BLaER1 (cell line): Measurements from ENCODE around the gene GALNT18.

Experiments used
- H3K27ac ChIP-seq: shearing (Covaris generic); formaldehyde crosslinking; 2 replicates; pipeline ENCODE4 v1.8.1; 2022
- H3K27me3 ChIP-seq: shearing (Covaris generic); formaldehyde crosslinking; 2 replicates; pipeline ENCODE4 v1.8.1; 2022
- H3K36me3 ChIP-seq: shearing (Covaris generic); formaldehyde crosslinking; 2 replicates; pipeline ENCODE4 v1.8.1; 2022
- H3K4me1 ChIP-seq: shearing (Covaris generic); formaldehyde crosslinking; 2 replicates; pipeline ENCODE4 v1.8.1; 2022
- H3K4me2 ChIP-seq: shearing (Covaris generic); formaldehyde crosslinking; 2 replicates; pipeline ENCODE4 v1.8.1; 2022
- H3K4me3 ChIP-seq: shearing (Covaris generic); formaldehyde crosslinking; 2 replicates; pipeline ENCODE4 v1.8.1; 2022
- H3K9ac ChIP-seq: shearing (Covaris generic); formaldehyde crosslinking; 2 replicates; pipeline ENCODE4 v1.8.1; 2022
- H3K9me3 ChIP-seq: shearing (Covaris generic); formaldehyde crosslinking; 2 replicates; pipeline ENCODE4 v1.8.1; 2022
- H4K20me1 ChIP-seq: shearing (Covaris generic); formaldehyde crosslinking; 2 replicates; pipeline ENCODE4 v1.8.1; 2022
- Cebpa-rat ChIP-seq: shearing (Covaris generic); IDR thresholded peaks from 2 replicates; pipeline ENCODE4 v1.8.1; 2022

The GALNT18 gene

DNA sequence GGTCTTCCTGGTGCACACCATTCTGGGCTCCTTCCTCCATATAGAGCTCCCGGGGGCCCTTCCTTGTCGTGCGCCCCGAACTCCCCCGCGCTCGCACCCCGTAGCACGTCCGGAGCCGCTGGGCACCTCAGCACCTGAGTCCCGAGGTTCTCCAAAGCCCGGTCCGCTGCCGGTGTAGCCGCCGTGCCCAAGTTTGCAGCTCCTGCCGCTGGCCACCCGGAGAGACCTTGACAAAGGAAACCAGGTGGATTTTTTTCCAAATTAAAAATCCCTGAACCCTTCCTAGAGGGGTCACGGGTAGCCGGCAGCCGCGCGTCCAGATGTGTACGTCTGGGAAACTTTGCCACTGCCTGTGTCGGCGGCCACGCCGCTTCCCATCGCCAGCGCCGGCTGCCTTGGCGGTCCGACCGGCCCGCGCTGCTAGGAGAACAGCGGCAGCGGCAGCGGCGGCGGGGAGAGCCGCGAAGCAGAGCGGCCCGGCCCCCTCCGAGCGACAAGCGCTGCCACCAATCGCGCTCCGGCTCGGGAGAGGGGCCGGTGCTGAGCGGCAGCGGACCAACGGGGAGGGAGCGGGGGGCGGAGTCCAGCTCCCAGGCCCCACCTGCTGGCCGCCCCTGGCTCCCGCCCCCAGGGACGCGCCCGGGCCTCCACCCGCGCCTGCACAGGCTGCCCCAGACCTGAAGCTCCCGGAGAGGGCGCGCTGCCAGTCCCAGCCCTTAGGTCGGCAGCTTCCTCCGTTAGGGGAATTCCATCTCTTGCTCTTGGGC is at the start of gene GALNT18:
Gene GALNT18 (minus strand): TSS at position 433 of the 767 bp plus-strand sequence.
- H3K4me3 ChIP-seq: peak within 1 kb of the TSS; percentile 68
- no peak for TF ChIP-seq Cebpa-rat
- H3K4me2 ChIP-seq: peak within 1 kb of the TSS; percentile 98
- H3K9ac ChIP-seq: peak within 1 kb of the TSS; percentile 66; the same call in 1 of the 2 replicates
- peaks cover 17% of the 10 kb centered on the region for H3K4me1 ChIP-seq
- H3K27ac ChIP-seq: no peak within 1 kb of the TSS
- H3K9me3 ChIP-seq: no peaks in the 10 kb centered on the region
- H3K27me3 ChIP-seq: peaks cover 26% of the 10 kb centered on the region
- H3K36me3 ChIP-seq: no peaks in the 10 kb centered on the region
- no peaks in the 10 kb centered on the region for H4K20me1 ChIP-seq

DNA sequence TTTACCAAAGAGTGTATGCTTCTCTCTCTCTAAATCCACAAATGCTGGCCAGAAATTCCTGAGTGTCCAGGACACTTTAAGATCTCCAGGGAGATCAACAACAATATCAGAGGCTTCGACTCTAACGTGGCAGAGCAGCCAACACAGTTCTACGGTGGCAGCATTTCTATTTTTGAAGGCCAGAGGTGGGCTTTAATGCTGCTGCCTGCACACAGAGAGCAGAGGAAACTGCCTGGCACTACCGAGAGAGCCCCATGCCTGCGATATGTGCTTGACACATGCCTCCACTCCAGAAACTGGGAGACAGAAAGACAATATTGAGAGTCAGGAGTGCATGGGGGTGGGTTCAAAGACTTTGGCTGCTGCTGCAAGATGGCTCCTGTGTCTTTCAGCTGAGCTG is 48.8 kb upstream of the GALNT18 start:
- no peak for TF ChIP-seq Cebpa-rat
- Histone ChIP-seq H3K9me3 (no peaks in the 10 kb centered on the region), H3K27me3 (no peaks in the 10 kb centered on the region), H4K20me1 (no peaks in the 10 kb centered on the region), H3K9ac (no peak overlapping the region), H3K4me2 (no peak overlapping the region), H3K36me3 (no peaks in the 10 kb centered on the region), H3K27ac (no peak overlapping the region), H3K4me3 (no peak overlapping the region), H3K4me1 (no peaks in the 10 kb centered on the region)

- Histone ChIP-seq H3K27me3 (no peaks in the 10 kb centered on the region), H3K9me3 (no peaks in the 10 kb centered on the region), H3K4me2 (no peak overlapping the region), H3K27ac (no peak overlapping the region), H4K20me1 (no peaks in the 10 kb centered on the region), H3K36me3 (no peaks in the 10 kb centered on the region), H3K9ac (no peak overlapping the region), H3K4me1 (no peaks in the 10 kb centered on the region), H3K4me3 (no peak overlapping the region)
- no peak for TF ChIP-seq Cebpa-rat
Observed at GRCh38 chr11:11669233-11669846, 47.5 kb upstream of the GALNT18 start.

GRCh38 chr11:11668781-11669180 is 47.0 kb upstream of the GALNT18 start:
- Histone ChIP-seq H3K4me1 (no peaks in the 10 kb centered on the region), H3K9ac (no peak overlapping the region), H3K36me3 (no peaks in the 10 kb centered on the region), H3K27ac (no peak overlapping the region), H3K9me3 (no peaks in the 10 kb centered on the region), H3K4me2 (no peak overlapping the region), H4K20me1 (no peaks in the 10 kb centered on the region), H3K27me3 (no peaks in the 10 kb centered on the region), H3K4me3 (no peak overlapping the region)
- TF ChIP-seq Cebpa-rat: no peak

GRCh38 chr11:11668274-11668673 is 46.5 kb upstream of the GALNT18 start:
- no peaks in the 10 kb centered on the region for H3K4me1 ChIP-seq

DNA sequence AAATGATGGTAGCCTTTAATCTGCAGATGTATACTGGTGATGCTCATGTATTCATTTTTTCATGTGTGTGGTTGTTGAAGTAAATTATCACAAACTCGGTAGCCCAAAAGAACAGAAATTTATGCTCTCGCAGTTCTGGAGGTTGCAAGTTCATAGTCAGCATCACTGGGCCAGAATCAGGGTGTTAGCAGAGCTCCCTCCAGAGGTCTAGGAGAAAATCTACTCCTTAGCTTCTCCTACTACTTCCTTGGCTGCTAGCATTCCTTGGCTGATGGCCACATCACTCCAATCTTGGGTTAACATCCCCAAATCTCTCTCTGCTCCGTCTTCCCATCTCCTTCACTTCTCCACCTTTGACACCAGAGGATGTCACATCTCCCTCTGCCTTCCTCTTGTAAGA is 45.3 kb upstream of the GALNT18 start:
- Histone ChIP-seq H3K4me1 (no peaks in the 10 kb centered on the region), H4K20me1 (no peaks in the 10 kb centered on the region), H3K36me3 (no peaks in the 10 kb centered on the region), H3K9ac (no peak overlapping the region), H3K27me3 (no peaks in the 10 kb centered on the region), H3K9me3 (no peaks in the 10 kb centered on the region), H3K4me3 (no peak overlapping the region), H3K4me2 (no peak overlapping the region), H3K27ac (no peak overlapping the region)
- TF ChIP-seq Cebpa-rat: no peak

More at GRCh38 chr11:11668274-11668673, 46.5 kb upstream of the GALNT18 start:
- Histone ChIP-seq H3K9ac (no peak overlapping the region), H3K9me3 (no peaks in the 10 kb centered on the region), H3K27me3 (no peaks in the 10 kb centered on the region), H4K20me1 (no peaks in the 10 kb centered on the region), H3K4me3 (no peak overlapping the region), H3K27ac (no peak overlapping the region), H3K36me3 (no peaks in the 10 kb centered on the region), H3K4me2 (no peak overlapping the region)
- TF ChIP-seq Cebpa-rat: no peak

DNA sequence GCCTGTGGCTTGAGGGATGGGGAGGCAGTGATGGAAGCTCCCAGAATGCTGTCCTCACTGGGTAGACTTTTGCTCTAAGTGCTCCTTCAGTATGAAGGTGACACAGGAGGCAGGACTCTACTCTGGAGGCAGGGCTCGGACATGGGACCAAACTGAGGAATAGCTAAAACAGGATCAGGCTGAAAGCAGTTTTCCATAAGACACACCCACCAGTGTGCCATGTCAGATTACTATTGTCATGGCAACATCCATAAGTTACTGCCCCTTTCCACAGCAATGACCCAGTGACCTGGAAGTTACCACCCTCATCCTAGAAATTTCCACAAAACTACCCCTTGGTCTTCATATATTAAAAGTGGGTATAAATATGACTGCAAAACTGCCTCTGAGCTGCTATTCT is 43.6 kb upstream of the GALNT18 start:
- H3K4me3 ChIP-seq: no peak overlapping the region
- no peaks in the 10 kb centered on the region for H3K36me3 ChIP-seq
- H3K27ac ChIP-seq: no peak overlapping the region
- H3K4me2 ChIP-seq: no peak overlapping the region
- H3K27me3 ChIP-seq: no peaks in the 10 kb centered on the region
- H3K9me3 ChIP-seq: no peaks in the 10 kb centered on the region
- peaks cover 10% of the 10 kb centered on the region for H3K4me1 ChIP-seq
- no peaks in the 10 kb centered on the region for H4K20me1 ChIP-seq
- no peak overlapping the region for H3K9ac ChIP-seq
- TF ChIP-seq Cebpa-rat: no peak

DNA sequence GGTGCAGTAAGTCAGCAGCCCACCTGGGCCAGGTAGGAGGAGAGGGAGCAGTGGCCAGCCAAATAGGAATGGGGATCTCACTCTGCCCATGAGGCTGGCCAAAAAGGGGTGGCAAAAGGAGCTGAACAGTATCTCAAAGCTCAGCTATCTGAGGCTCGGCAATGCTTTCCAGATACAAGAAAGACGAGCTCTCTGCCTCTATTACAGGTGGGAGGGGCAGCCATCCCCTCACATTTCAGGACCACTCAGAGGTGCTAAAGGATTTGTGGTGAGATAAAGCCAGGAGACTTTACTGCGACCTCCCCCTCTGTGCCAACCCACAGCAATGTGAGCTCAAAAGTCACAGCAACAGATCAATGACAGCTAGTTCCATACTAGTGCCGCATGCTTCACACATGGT is 42.1 kb upstream of the GALNT18 start:
- no peaks in the 10 kb centered on the region for H3K9me3 ChIP-seq
- TF ChIP-seq Cebpa-rat: no peak
- no peak overlapping the region for H3K4me2 ChIP-seq
- no peaks in the 10 kb centered on the region for H3K27me3 ChIP-seq
- H4K20me1 ChIP-seq: no peaks in the 10 kb centered on the region
- peaks cover 16% of the 10 kb centered on the region for H3K4me1 ChIP-seq
- H3K27ac ChIP-seq: no peak overlapping the region
- H3K4me3 ChIP-seq: no peak overlapping the region
- no peak overlapping the region for H3K9ac ChIP-seq
- H3K36me3 ChIP-seq: no peaks in the 10 kb centered on the region

DNA sequence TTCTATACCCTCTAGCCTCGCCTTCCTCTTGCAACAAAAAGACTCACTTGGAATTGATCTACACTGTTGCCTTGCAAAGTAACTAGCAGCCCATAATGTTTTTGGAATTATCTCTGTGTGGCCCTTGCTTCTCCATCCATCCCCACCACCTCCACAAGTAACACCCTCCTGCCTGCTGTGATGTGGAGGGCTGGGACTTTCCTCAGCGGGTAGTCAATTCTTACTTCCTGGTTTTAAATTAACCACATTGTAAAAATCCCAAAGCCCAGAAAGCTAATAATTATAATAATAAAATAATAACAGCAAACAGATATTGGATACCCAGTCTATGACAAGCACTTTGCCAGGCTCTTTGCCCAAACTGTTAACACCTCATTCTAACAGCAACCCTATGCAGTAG is 40.8 kb upstream of the GALNT18 start:
- H4K20me1 ChIP-seq: no peaks in the 10 kb centered on the region
- peaks cover 20% of the 10 kb centered on the region for H3K4me1 ChIP-seq
- no peaks in the 10 kb centered on the region for H3K9me3 ChIP-seq
- no peak overlapping the region for H3K4me3 ChIP-seq
- no peak for TF ChIP-seq Cebpa-rat
- H3K36me3 ChIP-seq: no peaks in the 10 kb centered on the region
- no peak overlapping the region for H3K4me2 ChIP-seq
- no peak overlapping the region for H3K27ac ChIP-seq
- no peaks in the 10 kb centered on the region for H3K27me3 ChIP-seq
- H3K9ac ChIP-seq: no peak overlapping the region

GRCh38 chr11:11661326-11662040 is 39.7 kb upstream of the GALNT18 start:
- Histone ChIP-seq H3K4me1 (peaks cover 28% of the 10 kb centered on the region), H4K20me1 (no peaks in the 10 kb centered on the region), H3K9me3 (no peaks in the 10 kb centered on the region), H3K4me2 (no peak overlapping the region; the same call in 1 of the 2 replicates), H3K27me3 (no peaks in the 10 kb centered on the region), H3K36me3 (no peaks in the 10 kb centered on the region), H3K9ac (no peak overlapping the region), H3K4me3 (no peak overlapping the region), H3K27ac (no peak overlapping the region)
- TF ChIP-seq Cebpa-rat: no peak
